SW480 (cell line): ENCODE measurements around the gene LUZP4.
A peak's percentile ranks its signal among the peaks of the same experiment; 100 is the strongest.
"Not testable (repeated sequence)": the region's sequence is repeated elsewhere in the genome, so short reads cannot be mapped to it uniquely, and the experiment has no call there.

Experiments
- DNase-seq: peaks from one replicate; pipeline ENCODE4 v3.0.0-alpha.2; 2016; ENCODE audit warnings: low spot score

LUZP4 gene

DNA sequence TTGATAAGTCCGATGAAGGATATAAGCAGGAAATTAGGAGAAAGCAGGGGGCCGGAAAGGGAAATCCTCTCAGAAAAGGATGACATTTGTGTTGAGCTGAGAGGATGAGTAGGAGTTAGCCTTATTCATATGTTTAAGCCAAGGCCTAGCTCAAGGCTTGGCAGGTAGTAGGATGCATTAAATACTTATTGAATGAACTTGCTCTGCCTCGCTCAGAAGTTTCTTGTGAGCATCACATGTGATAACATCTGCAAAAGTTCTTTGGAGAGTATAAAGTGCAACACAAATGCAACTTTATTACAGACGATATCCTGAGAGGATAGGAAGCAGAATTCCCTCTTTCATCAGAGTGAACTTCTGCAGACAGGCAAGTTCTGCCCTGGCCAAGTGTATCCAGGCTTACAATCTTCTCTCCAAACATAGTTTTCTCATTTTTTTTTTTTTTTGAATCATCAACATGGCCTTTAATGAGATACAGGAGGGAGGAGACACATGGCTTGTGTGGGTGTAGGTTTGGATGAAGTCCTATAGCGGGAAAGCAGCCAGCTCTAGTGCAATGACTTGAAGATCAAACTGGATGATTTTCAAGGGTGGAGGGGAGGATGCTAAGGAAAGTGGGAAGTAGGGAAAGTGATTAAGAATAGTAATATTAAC lies 48.1 kb downstream of the LUZP4 start:
- no peak for DNase-seq

DNA sequence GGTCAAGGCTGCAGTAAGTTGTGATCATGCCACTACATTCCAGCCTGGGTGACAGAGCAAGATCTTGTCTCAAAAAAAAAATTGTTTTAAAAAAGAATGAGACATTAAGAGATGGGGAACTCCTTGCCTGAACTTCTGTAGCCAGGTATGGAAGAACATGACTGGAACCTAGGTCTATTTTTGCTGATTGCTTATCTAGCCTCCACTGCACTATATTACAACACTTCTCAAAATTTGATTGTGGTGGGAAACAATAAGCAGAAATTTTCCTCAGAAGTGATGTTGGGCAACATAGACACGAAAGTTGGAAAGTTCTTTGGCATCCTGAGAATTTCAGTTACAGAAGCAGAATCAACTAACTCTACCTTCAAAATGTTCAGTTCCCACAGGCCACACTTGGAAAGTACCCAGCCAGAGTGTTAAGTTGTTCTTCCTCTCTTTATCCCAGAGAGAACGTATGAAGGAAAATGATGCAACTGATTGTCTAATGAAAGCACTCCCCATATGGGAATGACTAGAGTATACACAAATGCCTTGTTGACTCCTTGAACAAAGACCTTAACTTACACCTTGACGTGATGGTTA lies 50.0 kb downstream of the LUZP4 start:
- DNase-seq = no peak

- DNase-seq = no peak
These were observed 51.9 kb downstream of the LUZP4 start for GRCh38 chrX:115341421-115341820.

DNA sequence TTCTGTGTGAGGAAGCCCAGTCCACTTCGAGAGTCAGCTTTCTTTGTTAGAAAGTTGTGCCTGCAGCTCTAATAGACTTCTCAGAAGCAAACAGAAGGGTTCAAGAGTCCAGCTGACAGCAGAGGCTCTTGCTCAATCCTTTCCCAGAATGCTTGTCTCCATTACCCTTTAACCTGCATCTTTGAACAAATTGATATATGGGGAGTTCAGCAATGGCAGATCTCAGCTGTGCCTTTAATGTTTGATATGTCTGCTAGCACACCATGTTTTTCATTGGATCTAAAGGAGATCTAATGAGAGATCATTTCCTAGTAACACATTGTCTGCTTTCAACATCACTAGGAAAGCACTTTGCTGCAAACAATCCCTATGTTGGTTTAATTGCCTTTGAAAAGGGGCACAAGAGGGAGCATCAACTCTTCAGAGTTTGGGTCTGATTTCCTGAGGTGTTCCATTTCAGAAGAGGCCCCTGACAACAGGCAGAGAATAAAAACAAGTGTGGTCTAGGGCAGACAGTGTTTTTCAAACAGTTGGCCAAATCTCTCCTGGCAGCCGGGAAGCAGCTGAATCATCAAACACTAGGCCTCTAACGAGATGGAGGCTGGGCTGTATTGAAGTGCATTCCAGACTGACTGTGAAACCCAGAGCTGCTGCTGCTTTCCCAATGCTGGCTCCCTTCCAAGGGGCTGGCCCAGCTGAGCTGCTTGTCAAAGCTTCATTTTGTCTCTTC lies 55.5 kb downstream of the LUZP4 start:
- DNase-seq = peak; percentile 75

DNA sequence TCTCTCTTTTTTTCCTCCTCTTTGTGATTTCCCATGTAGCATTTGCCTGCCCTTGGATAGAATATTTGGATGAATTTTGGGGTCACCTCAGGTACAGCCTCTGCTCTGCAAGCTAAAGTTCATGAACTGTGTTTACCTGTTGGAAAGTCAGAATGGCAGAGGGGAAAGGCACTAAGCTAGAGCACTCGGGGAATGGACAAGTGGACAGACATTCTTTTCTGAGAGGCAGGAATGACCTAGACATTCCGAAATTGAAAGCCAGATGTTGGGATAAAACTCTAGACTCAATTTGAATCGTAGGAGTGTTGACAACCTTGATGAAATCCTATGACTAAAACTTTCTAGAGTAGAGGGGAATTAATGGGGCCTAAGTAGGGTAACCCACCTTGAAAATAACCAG lies 56.1 kb downstream of the LUZP4 start:
- no peak for DNase-seq

DNA sequence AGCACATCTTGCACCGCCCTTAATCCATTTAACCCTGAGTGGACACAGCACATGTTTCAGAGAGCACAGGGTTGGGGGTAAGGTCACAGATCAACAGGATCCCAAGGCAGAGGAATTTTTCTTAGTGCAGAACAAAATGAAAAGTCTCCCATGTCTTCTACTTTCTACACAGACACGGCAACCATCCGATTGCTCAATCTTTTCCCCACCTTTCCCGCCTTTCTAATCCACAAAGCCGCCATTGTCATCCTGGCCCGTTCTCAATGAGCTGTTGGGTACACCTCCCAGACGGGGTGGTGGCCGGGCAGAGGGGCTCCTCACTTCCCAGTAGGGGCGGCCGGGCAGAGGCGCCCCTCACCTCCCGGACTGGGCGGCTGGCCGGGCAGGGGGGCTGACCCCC lies 57.2 kb downstream of the LUZP4 start:
- not testable (repeated sequence) for DNase-seq

DNA sequence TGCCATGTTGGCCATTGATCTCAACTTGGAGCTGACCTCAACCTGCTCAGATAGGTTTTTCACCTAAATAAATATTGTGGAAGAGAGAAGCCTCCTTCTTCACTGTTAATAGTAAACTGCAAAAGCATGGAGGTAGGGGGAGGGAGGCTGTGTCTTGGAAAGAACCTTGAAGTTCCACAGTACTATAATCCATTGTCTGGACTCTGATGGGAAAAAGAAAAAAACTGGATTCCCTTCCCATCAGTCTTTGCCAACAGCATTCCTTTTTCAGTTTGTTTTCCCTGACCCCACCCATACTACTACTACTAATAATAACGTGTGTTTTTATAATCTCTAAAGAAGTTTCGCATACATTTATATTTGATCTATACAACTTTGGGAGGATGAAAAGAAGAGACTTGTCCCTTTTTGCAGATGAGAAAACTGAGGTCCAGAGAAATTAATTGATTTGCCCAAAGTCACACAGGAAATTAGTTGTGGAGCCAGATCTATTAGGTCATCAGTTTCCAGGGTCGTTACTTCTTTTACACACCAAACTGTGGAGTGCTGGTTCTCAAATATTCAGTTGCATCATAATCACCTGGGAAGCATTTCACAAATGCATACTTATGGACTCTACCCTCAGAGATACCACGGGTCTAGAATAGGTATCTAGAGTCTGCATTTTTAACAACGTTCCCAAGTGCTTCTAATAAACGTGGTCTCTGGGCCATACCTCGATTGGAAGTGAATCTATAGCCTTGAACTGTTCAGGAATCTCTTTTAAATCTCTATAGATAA lies 59.1 kb downstream of the LUZP4 start:
- DNase-seq = no peak

- no peak for DNase-seq
These were observed 61.3 kb downstream of the LUZP4 start for GRCh38 chrX:115350711-115351381.

DNA sequence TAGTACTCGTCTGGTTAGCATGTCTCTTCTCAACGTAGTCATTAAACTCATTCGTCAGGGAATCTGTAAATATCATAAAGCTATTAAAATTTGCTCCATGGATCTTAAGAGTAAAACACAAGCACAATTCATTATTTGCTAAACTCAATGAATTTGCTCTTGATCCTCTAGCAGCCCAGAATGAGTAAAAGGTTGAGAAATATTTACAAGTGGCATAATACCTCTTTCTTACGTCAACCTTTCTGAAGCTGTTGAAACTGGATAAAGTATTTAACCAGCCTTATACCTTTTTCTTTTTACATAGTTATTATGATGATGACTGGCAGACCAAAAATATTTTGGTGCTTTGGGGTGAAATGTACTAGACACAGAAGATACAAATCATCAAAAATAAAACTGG lies 66.9 kb downstream of the LUZP4 start:
- no peak for DNase-seq
